Mucosa of descending colon (tissue), 3 donors: ENCODE data around the gene PTRH1. TPM values are rescaled to one million over a fixed set of nuclear protein-coding genes. Genes with fewer than 3 reads are reported as not detected.

Experiments used
- ATAC-seq: fragments of 200-7000 bp; cut with Tn5 transposase; one replicate; pipeline ENCODE4 v1.9.1; 2020; ENCODE audit warnings: mild to moderate bottlenecking, moderate library complexity
- DNase-seq, 3 donors: peaks; one replicate each; pipeline ENCODE4 v3.0.0-alpha.2; 2020
- H3K36me3 ChIP-seq: fragments of 200-600 bp; one replicate; pipeline ENCODE4 v1.8.0; 2021; ENCODE audit warnings: low read depth, mild to moderate bottlenecking
- H3K4me1 ChIP-seq: fragments of 200-600 bp; one replicate; pipeline ENCODE4 v1.8.0; 2021; ENCODE audit warnings: low read depth, mild to moderate bottlenecking
- H3K4me3 ChIP-seq: fragments of 200-600 bp; one replicate; pipeline ENCODE4 v1.8.0; 2021; ENCODE audit warnings: mild to moderate bottlenecking
- H3K9me3 ChIP-seq: fragments of 200-600 bp; one replicate; pipeline ENCODE4 v1.8.0; 2021; ENCODE audit warnings: mild to moderate bottlenecking
- intact Hi-C, 2 donors: fragments of 100-400 bp; cut with DNase I in 1 of 2; cut with micrococcal nuclease in 1 of 2; formaldehyde crosslinking; loops; one replicate each; pipeline versions ENCODE4 v1.11.0 to v1.11.1; 2022; cut with DNase I, micrococcal nuclease
- total RNA-seq, 3 donors: library from RNA; stranded (reverse); fragmentation: NEBNext Ultra II Directional in 2 of 3; extraction: Animal tissue kit (Norgen Biotek cat#: 25700) in 2 of 3; gene quantifications; one replicate each; pipeline versions ENCODE4 v1.2.1 to v1.2.4, GENCODE V29; 2021 to 2023
- TF ChIP-seq, protein P1 (sequence below): fragments of 200-600 bp; IDR thresholded peaks from one replicate; pipeline ENCODE4 v1.8.0; 2022; ENCODE audit warnings: antibody characterized with exemption, mild to moderate bottlenecking
- donor health status: DM: no; HTN: no; CAD: no; lungs with moderate emphysema.
- donor health status: DM: no; HTN: no; CAD: no.
- donor health status: DM: no; HTN: yes; CAD: no.

PTRH1 gene
- total RNA-seq, 3 donors from 2014 or later = 5.1 to 10.5 (median 10.3) TPM

- H3K4me3 ChIP-seq = no peak overlapping the region
- DNase-seq (no peak), ATAC-seq (no peak)
- no peaks in the 10 kb centered on the region for H3K9me3 ChIP-seq
- peaks cover 4% of the 10 kb centered on the region for H3K4me1 ChIP-seq
- H3K36me3 ChIP-seq = no peaks in the 10 kb centered on the region
- intact Hi-C loops = no loop called here
- TF ChIP-seq, protein P1, sequence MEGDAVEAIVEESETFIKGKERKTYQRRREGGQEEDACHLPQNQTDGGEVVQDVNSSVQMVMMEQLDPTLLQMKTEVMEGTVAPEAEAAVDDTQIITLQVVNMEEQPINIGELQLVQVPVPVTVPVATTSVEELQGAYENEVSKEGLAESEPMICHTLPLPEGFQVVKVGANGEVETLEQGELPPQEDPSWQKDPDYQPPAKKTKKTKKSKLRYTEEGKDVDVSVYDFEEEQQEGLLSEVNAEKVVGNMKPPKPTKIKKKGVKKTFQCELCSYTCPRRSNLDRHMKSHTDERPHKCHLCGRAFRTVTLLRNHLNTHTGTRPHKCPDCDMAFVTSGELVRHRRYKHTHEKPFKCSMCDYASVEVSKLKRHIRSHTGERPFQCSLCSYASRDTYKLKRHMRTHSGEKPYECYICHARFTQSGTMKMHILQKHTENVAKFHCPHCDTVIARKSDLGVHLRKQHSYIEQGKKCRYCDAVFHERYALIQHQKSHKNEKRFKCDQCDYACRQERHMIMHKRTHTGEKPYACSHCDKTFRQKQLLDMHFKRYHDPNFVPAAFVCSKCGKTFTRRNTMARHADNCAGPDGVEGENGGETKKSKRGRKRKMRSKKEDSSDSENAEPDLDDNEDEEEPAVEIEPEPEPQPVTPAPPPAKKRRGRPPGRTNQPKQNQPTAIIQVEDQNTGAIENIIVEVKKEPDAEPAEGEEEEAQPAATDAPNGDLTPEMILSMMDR = no peak
Measured at GRCh38 chr9:127711226-127711701, 4.2 kb downstream of the PTRH1 start.

GRCh38 chr9:127710204-127710783 lies 5.2 kb downstream of the PTRH1 start:
- Histone ChIP-seq H3K9me3 (no peaks in the 10 kb centered on the region), H3K4me1 (no peaks in the 10 kb centered on the region), H3K36me3 (no peaks in the 10 kb centered on the region), H3K4me3 (no peak overlapping the region)
- no peak for ATAC-seq
- TF ChIP-seq, protein P1 = no peak
- DNase-seq = no peak
- intact Hi-C loops = no loop called here

- no peak for ATAC-seq
- intact Hi-C loops = no loop called here
Measured at GRCh38 chr9:127708952-127709587, 6.4 kb downstream of the PTRH1 start.

GRCh38 chr9:127707766-127708165 lies 7.7 kb downstream of the PTRH1 start:
- intact Hi-C loops = no loop called here
- TF ChIP-seq, protein P1 = no peak
- no peak overlapping the region for H3K4me3 ChIP-seq
- H3K9me3 ChIP-seq = no peaks in the 10 kb centered on the region
- no peaks in the 10 kb centered on the region for H3K36me3 ChIP-seq
- no peaks in the 10 kb centered on the region for H3K4me1 ChIP-seq
- DNase-seq = peak in 2 of 3 donors; percentile 44 to 56
- peak; percentile 73 for ATAC-seq

More at GRCh38 chr9:127708952-127709587, 6.4 kb downstream of the PTRH1 start:
- TF ChIP-seq, protein P1 = no peak
- Histone ChIP-seq H3K36me3 (no peaks in the 10 kb centered on the region), H3K4me1 (no peaks in the 10 kb centered on the region), H3K9me3 (no peaks in the 10 kb centered on the region), H3K4me3 (no peak overlapping the region)
- DNase-seq = no peak

DNA sequence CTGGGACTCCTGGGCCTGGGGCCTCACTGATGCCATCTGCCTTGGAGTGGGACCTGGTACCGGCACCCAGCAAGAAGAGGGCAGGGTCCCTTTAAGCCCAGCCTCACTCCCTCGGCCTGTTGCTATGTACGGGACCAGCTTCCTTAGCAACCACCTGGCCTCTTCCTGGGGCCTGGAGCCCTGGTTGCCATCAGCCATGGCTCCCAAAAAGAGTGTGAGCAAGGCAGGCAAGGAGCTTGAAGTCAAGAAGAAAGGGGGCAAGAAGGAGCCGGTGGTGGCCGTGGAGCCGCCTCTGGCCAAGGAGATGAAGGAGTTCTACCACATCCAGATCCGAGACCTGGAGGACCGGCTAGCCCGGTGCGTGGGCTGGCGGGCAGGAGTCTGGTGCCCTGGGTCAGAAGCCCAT lies 8.6 kb downstream of the PTRH1 start, which contains the start of gene CFAP157:
Gene CFAP157, plus strand, starts transcription at position 153 of the 406 bp plus-strand sequence. Its CDS starts 44 bp downstream, at position 197.
- intact Hi-C loops = no loop called here

More for the DNA sequence above, 8.6 kb downstream of the PTRH1 start, which contains the start of gene CFAP157:
- H3K9me3 ChIP-seq = no peaks in the 10 kb centered on the region
- DNase-seq = peak in 1 of 3 donors; percentile 43
- no peaks in the 10 kb centered on the region for H3K36me3 ChIP-seq
- ATAC-seq = peak; percentile 79
- no peaks in the 10 kb centered on the region for H3K4me1 ChIP-seq
- TF ChIP-seq, protein P1 = no peak
- H3K4me3 ChIP-seq = no peak within 1 kb of the TSS
